CD14-positive monocyte (primary cell): ENCODE results near the gene ITGAX. TPM values are rescaled to one million over a fixed set of nuclear protein-coding genes. Genes with fewer than 3 reads are reported as not detected.

Experiments
- DNase-seq, 3 donors: peaks; one replicate each; pipeline ENCODE4 v3.0.0-alpha.2; 2011 to 2022
- H2AFZ ChIP-seq: 2 replicates; pipeline ENCODE4 v1.6.0; 2012; ENCODE audit warnings: mild to moderate bottlenecking, low read depth, low read length, inconsistent platforms; ENCODE audit not compliant: insufficient read depth, poor library complexity, severe bottlenecking
- H3K27ac ChIP-seq, 2 donors: 1 replicate in 1 of 2; 2 replicates in 1 of 2; pipeline ENCODE4 v1.5.1; 2012 to 2013; ENCODE audit warnings: low read length in 2 of 2, control low read depth in 1 of 2, inconsistent platforms in 1 of 2, low read depth in 1 of 2, mild to moderate bottlenecking in 1 of 2
- H3K27me3 ChIP-seq, 2 donors: one replicate each; pipeline versions ENCODE4 v1.6.0 to v1.6.1; 2011 to 2013; ENCODE audit warnings: low read length in 2 of 2; ENCODE audit not compliant: control insufficient read depth in 2 of 2, insufficient read depth in 2 of 2
- H3K36me3 ChIP-seq, 2 donors: replicated peaks in 1 of 2; 1 replicate in 1 of 2; 2 replicates in 1 of 2; pipeline versions ENCODE4 v1.5.1 to v1.6.1; 2012 to 2013; ENCODE audit warnings: low read length in 2 of 2, control low read depth in 1 of 2, inconsistent platforms in 1 of 2, mild to moderate bottlenecking in 1 of 2; ENCODE audit not compliant: insufficient read depth in 2 of 2, control insufficient read depth in 1 of 2
- H3K4me1 ChIP-seq, 2 donors: 1 replicate in 1 of 2; 2 replicates in 1 of 2; pipeline versions ENCODE4 v1.5.1 to v1.6.1; 2012 to 2013; ENCODE audit warnings: low read length in 2 of 2, control low read depth in 1 of 2, inconsistent platforms in 1 of 2, mild to moderate bottlenecking in 1 of 2, moderate library complexity in 1 of 2; ENCODE audit not compliant: insufficient read depth in 2 of 2, control insufficient read depth in 1 of 2
- H3K4me2 ChIP-seq: replicated peaks from 2 replicates; pipeline ENCODE3; 2012; ENCODE audit warnings: low read length, moderate library complexity, mild to moderate bottlenecking; ENCODE audit not compliant: poor library complexity, severe bottlenecking; ENCODE audit errors: extremely low read depth
- H3K4me3 ChIP-seq, 3 experiments: fragments of 200-600 bp in 1 of 3; sonication (generic) in 1 of 3; replicated peaks in 1 of 3; 1 replicate in 2 of 3; 2 replicates in 1 of 3; pipeline ENCODE4 v1.5.1; 2011 to 2013; ENCODE audit warnings: low read length in 3 of 3, mild to moderate bottlenecking in 3 of 3, control low read depth in 2 of 3, low read depth in 2 of 3, inconsistent platforms in 1 of 3, moderate library complexity in 1 of 3
- H3K79me2 ChIP-seq: 2 replicates; pipeline ENCODE4 v1.6.0; 2012; ENCODE audit warnings: mild to moderate bottlenecking, control low read depth, inconsistent platforms, low read length, moderate library complexity; ENCODE audit not compliant: insufficient read depth
- H3K9ac ChIP-seq: 2 replicates; pipeline ENCODE4 v1.6.0; 2017; ENCODE audit warnings: low read length, mild to moderate bottlenecking; ENCODE audit not compliant: insufficient read depth, poor library complexity, severe bottlenecking
- H3K9me3 ChIP-seq, 2 donors: replicated peaks in 1 of 2; 1 replicate in 1 of 2; 2 replicates in 1 of 2; pipeline versions ENCODE4 v1.5.1 to v1.6.1; 2012 to 2013; ENCODE audit warnings: low read length in 2 of 2, control low read depth in 1 of 2; ENCODE audit not compliant: control insufficient read depth in 1 of 2, insufficient read depth in 1 of 2
- H4K20me1 ChIP-seq: 2 replicates; pipeline ENCODE4 v1.6.0; 2012; ENCODE audit warnings: mild to moderate bottlenecking, low read length, control low read depth, moderate library complexity; ENCODE audit not compliant: insufficient read depth
- H3K27ac Mint-ChIP-seq, 7 donors: one replicate each; pipeline ENCODE4 v1.8.0; 2020; ENCODE audit warnings: mild to moderate bottlenecking in 7 of 7, mixed read lengths in 7 of 7, moderate library complexity in 6 of 7, inconsistent platforms in 2 of 7
- H3K27me3 Mint-ChIP-seq, 3 donors: one replicate each; pipeline ENCODE4 v1.8.0; 2021 to 2022; ENCODE audit warnings: low read depth in 3 of 3, mild to moderate bottlenecking in 3 of 3, mixed read lengths in 3 of 3, moderate library complexity in 3 of 3, inconsistent platforms in 1 of 3
- H3K36me3 Mint-ChIP-seq, 2 donors: one replicate each; pipeline ENCODE4 v1.8.0; 2020; ENCODE audit warnings: mixed read lengths in 2 of 2, inconsistent platforms in 1 of 2, mild to moderate bottlenecking in 1 of 2
- H3K4me1 Mint-ChIP-seq: one replicate; pipeline ENCODE4 v1.8.0; 2020; ENCODE audit warnings: mild to moderate bottlenecking, mixed read lengths
- H3K4me3 Mint-ChIP-seq, 2 donors: one replicate each; pipeline ENCODE4 v1.8.0; 2020; ENCODE audit warnings: mild to moderate bottlenecking in 2 of 2, mixed read lengths in 2 of 2, moderate library complexity in 1 of 2
- H3K9me3 Mint-ChIP-seq, 7 donors: one replicate each; pipeline ENCODE4 v1.8.0; 2020 to 2022; ENCODE audit warnings: mixed read lengths in 7 of 7, mild to moderate bottlenecking in 6 of 7, moderate library complexity in 6 of 7, inconsistent platforms in 2 of 7
- CTCF ChIP-seq: fragments of 200-600 bp; IDR thresholded peaks from one replicate; pipeline ENCODE4 v1.8.0; 2022; ENCODE audit warnings: antibody characterized with exemption, mild to moderate bottlenecking
- WGBS: methylation state at CpG from one replicate; pipeline ENCODE4 v1.1.5; 2013; ENCODE audit warnings: missing lambda C conversion rate; ENCODE audit not compliant: insufficient coverage; 5-methylcytosine and 5-hydroxymethylcytosine counted together
- intact Hi-C, 2 donors: fragments of 100-400 bp; cut with micrococcal nuclease; formaldehyde crosslinking; loops; one replicate each; pipeline versions ENCODE4 v1.15.0 to v1.15.1; 2023
- polyA plus RNA-seq, 3 donors: library from polyadenylated mRNA; depleted of rRNA in 1 of 3; unstranded in 2 of 3; stranded (reverse) in 1 of 3; fragments of 300-500 nt in 2 of 3; fragments of >200 nt in 1 of 3; fragmentation: Illumina TruSeq in 2 of 3; gene quantifications; 1 replicate in 2 of 3; 2 replicates in 1 of 3; pipeline ENCODE4 v1.2.3, GENCODE V29; 2012 to 2021

The ITGAX gene
- polyA plus RNA-seq, 3 donors, result 40.7 to 710 (median 71.3) TPM

- H3K4me1 Mint-ChIP-seq, result peaks cover 3% of the 10 kb centered on the region
- Histone ChIP-seq H3K27ac (no peak overlapping the region), H3K79me2 (no peaks in the 10 kb centered on the region), H3K9ac (no peak overlapping the region), H3K27me3 (no peaks in the 10 kb centered on the region), H3K4me1 (no peaks in the 10 kb centered on the region), H2AFZ (no peak overlapping the region), H3K9me3 (no peaks in the 10 kb centered on the region), H4K20me1 (no peaks in the 10 kb centered on the region), H3K36me3 (no peaks in the 10 kb centered on the region), H3K4me2 (no peak overlapping the region), H3K4me3 (no peak overlapping the region)
- H3K4me3 Mint-ChIP-seq, result no peak overlapping the region
- H3K9me3 Mint-ChIP-seq, result peaks cover 0 to 3% (median 0%) of the 10 kb centered on the region in 7 donors
- 97% methylated on average over 2 of the region's 4 CpGs for whole genome bisulfite sequencing
- intact Hi-C loops, result no loop called here
- peaks cover 2 to 12% (median 8%) of the 10 kb centered on the region in 3 donors for H3K27me3 Mint-ChIP-seq
- DNase-seq, result no peak
- no peak for TF ChIP-seq CTCF
- H3K27ac Mint-ChIP-seq, result no peak overlapping the region
- no peaks in the 10 kb centered on the region for H3K36me3 Mint-ChIP-seq
These were observed 59.0 kb downstream of the ITGAX start for GRCh38 chr16:31413943-31414342.

- no peaks in the 10 kb centered on the region for H3K36me3 Mint-ChIP-seq
- no peaks in the 10 kb centered on the region for H3K36me3 ChIP-seq
- peaks cover 2 to 14% (median 6%) of the 10 kb centered on the region in 3 donors for H3K27me3 Mint-ChIP-seq
- H3K4me3 Mint-ChIP-seq, result peak overlapping the region in 1 of 2 donors; percentile 49
- intact Hi-C loops, result no loop called here
- H3K79me2 ChIP-seq, result no peaks in the 10 kb centered on the region
- H3K27ac Mint-ChIP-seq, result no peak overlapping the region
- H4K20me1 ChIP-seq, result no peaks in the 10 kb centered on the region
- 92% methylated on average over 3 of the region's 4 CpGs for WGBS
- TF ChIP-seq CTCF, result no peak
- H3K4me2 ChIP-seq, result no peak overlapping the region
- H3K27ac ChIP-seq, result no peak overlapping the region
- H3K4me3 ChIP-seq, result no peak overlapping the region
- H3K9me3 Mint-ChIP-seq, result peaks cover 0 to 3% (median 0%) of the 10 kb centered on the region in 7 donors
- H3K4me1 ChIP-seq, result no peaks in the 10 kb centered on the region
- H3K9me3 ChIP-seq, result no peaks in the 10 kb centered on the region
- H2AFZ ChIP-seq, result no peak overlapping the region
- no peaks in the 10 kb centered on the region for H3K27me3 ChIP-seq
- H3K4me1 Mint-ChIP-seq, result peaks cover 3% of the 10 kb centered on the region
- DNase-seq, result no peak
- no peak overlapping the region for H3K9ac ChIP-seq
These were observed 59.7 kb downstream of the ITGAX start for GRCh38 chr16:31414706-31415105.
